Keratinocyte (primary cell): ENCODE measurements around the gene GH1. TPM values are rescaled to one million over a fixed set of nuclear protein-coding genes. Genes with fewer than 3 reads are reported as not detected.

Experiments used
- DNase-seq: peaks from one replicate; pipeline ENCODE4 v3.0.0-alpha.2; 2011; ENCODE audit warnings: low read depth, missing footprints, low spot score
- FAIRE-seq: peaks from 2 replicates; lab custom pipeline; 2011; peaks lifted over from hg19 to GRCh38; lab: Jason Lieb, UNC
- H2AFZ ChIP-seq: 2 replicates; pipeline ENCODE4 v1.6.0; 2012; ENCODE audit warnings: low read length, control low read depth, inconsistent platforms; ENCODE audit not compliant: control insufficient read depth
- H3K27ac ChIP-seq: 2 replicates; pipeline ENCODE4 v1.5.1; 2011; ENCODE audit warnings: low read length; ENCODE audit not compliant: control insufficient read depth, insufficient read depth
- H3K27me3 ChIP-seq: 3 replicates; pipeline ENCODE4 v1.6.0; 2011; ENCODE audit warnings: low read length; ENCODE audit not compliant: control insufficient read depth, insufficient read depth; ENCODE audit errors: extremely low read depth
- H3K36me3 ChIP-seq, 2 experiments: 2 replicates in 1 of 2; 3 replicates in 1 of 2; pipeline ENCODE4 v1.5.1; 2011; ENCODE audit warnings: low read length in 2 of 2, mild to moderate bottlenecking in 1 of 2; ENCODE audit not compliant: control insufficient read depth in 2 of 2, insufficient read depth in 2 of 2; ENCODE audit errors: extremely low read depth in 1 of 2
- H3K4me1 ChIP-seq: 3 replicates; pipeline ENCODE4 v1.5.1; 2011; ENCODE audit warnings: low read length; ENCODE audit not compliant: control insufficient read depth, insufficient read depth; ENCODE audit errors: extremely low read depth
- H3K4me2 ChIP-seq: 3 replicates; pipeline ENCODE4 v1.6.0; 2011; ENCODE audit warnings: low read depth, low read length; ENCODE audit not compliant: control insufficient read depth, insufficient read depth; ENCODE audit errors: extremely low read depth
- H3K4me3 ChIP-seq, 3 experiments: fragments of 200-600 bp in 1 of 3; sonication (generic) in 1 of 3; 2 replicates in 2 of 3; 3 replicates in 1 of 3; pipeline ENCODE4 v1.5.1; 2011 to 2016; ENCODE audit warnings: low read length in 3 of 3, mild to moderate bottlenecking in 3 of 3, control low read depth in 2 of 3, inconsistent platforms in 1 of 3, low read depth in 1 of 3, mixed read lengths in 1 of 3, mixed run types in 1 of 3, moderate library complexity in 1 of 3; ENCODE audit not compliant: control insufficient read depth in 2 of 3, insufficient read depth in 2 of 3; ENCODE audit errors: extremely low read depth in 1 of 3
- H3K79me2 ChIP-seq: 2 replicates; pipeline ENCODE4 v1.6.0; 2012; ENCODE audit warnings: low read length; ENCODE audit not compliant: control insufficient read depth, insufficient read depth
- H3K9ac ChIP-seq: 3 replicates; pipeline ENCODE4 v1.6.0; 2011; ENCODE audit warnings: low read length; ENCODE audit not compliant: control insufficient read depth, insufficient read depth; ENCODE audit errors: extremely low read depth
- H3K9me1 ChIP-seq: 3 replicates; pipeline ENCODE4 v1.6.0; 2011; ENCODE audit warnings: low read length; ENCODE audit not compliant: control insufficient read depth, insufficient read depth; ENCODE audit errors: extremely low read depth
- H3K9me3 ChIP-seq: 2 replicates; pipeline ENCODE4 v1.5.1; 2012; ENCODE audit warnings: low read depth, low read length; ENCODE audit not compliant: control insufficient read depth
- H4K20me1 ChIP-seq: 3 replicates; pipeline ENCODE4 v1.6.0; 2011; ENCODE audit warnings: low read length; ENCODE audit not compliant: control insufficient read depth, insufficient read depth; ENCODE audit errors: extremely low read depth
- EZH2 ChIP-seq: IDR thresholded peaks from one replicate; pipeline ENCODE4 v1.6.1; 2012; ENCODE audit warnings: inconsistent platforms, mild to moderate bottlenecking, low read length, moderate library complexity
- dilution Hi-C: fragments of 300-500 bp; cut with MboI; formaldehyde crosslinking; loops from one replicate; pipeline ENCODE4 v1.7.0; 2020; ENCODE audit warnings: low sequenced_read_pairs; ENCODE audit not compliant: extremely low pct_ligation_motif_present
- polyA plus RNA-seq, 5 experiments: library from polyadenylated mRNA; depleted of rRNA in 3 of 5; stranded (reverse) in 3 of 5; stranded (forward) in 1 of 5; unstranded in 1 of 5; fragments of >200 nt; gene quantifications; 1 replicate in 1 of 5; 2 replicates in 3 of 5; 3 replicates in 1 of 5; pipeline versions ENCODE4 v1.2.1 to v1.2.3, GENCODE V29; 2011 to 2012; ENCODE audit warnings: missing spikeins in 2 of 5, low read depth in 1 of 5, low replicate concordance in 1 of 5
- TF ChIP-seq, protein P1 (sequence below), 3 experiments: IDR thresholded peaks in 1 of 3; conservative IDR thresholded peaks in 1 of 3; optimal IDR thresholded peaks in 1 of 3; 2 replicates in 2 of 3; 3 replicates in 1 of 3; pipeline versions ENCODE3 to v1.5.1; 2011; ENCODE audit warnings: low read length in 3 of 3, mild to moderate bottlenecking in 3 of 3, moderate library complexity in 2 of 3, control low read depth in 1 of 3, inconsistent platforms in 1 of 3; ENCODE audit not compliant: insufficient read depth in 2 of 3; ENCODE audit errors: extremely low read depth in 1 of 3

The GH1 gene
- polyA plus RNA-seq, 1 donor (not counting 4 experiments of a cell fraction or from before 2014, with no cell fraction given), result not detected

DNA sequence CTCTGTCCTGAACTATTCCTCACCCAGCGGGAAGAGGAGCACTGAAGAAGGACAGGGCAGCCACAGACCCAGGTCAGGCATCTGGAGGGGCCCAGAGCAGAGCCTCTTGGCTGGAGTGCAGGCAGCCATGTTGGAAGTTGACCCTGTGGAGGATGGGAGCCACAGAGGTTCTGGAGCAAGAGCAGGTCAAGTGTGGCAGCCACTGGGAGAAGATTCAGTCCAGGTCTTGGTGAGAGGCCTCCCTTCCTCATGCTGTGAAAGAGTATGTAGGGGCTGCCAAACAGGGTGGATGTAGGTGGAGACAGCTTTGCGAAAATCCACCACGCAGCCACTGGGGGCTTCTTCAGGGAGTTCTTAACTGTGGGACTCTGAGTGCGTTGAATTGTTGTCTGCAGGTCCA lies 14.1 kb upstream of the GH1 start:
- dilution Hi-C loops, result no loop called here
- FAIRE-seq, result no peak
- no peak for DNase-seq
- TF ChIP-seq, protein P1, sequence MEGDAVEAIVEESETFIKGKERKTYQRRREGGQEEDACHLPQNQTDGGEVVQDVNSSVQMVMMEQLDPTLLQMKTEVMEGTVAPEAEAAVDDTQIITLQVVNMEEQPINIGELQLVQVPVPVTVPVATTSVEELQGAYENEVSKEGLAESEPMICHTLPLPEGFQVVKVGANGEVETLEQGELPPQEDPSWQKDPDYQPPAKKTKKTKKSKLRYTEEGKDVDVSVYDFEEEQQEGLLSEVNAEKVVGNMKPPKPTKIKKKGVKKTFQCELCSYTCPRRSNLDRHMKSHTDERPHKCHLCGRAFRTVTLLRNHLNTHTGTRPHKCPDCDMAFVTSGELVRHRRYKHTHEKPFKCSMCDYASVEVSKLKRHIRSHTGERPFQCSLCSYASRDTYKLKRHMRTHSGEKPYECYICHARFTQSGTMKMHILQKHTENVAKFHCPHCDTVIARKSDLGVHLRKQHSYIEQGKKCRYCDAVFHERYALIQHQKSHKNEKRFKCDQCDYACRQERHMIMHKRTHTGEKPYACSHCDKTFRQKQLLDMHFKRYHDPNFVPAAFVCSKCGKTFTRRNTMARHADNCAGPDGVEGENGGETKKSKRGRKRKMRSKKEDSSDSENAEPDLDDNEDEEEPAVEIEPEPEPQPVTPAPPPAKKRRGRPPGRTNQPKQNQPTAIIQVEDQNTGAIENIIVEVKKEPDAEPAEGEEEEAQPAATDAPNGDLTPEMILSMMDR (optimal IDR thresholded peaks at IDR 0.05 in 1 of 3, IDR thresholded peaks at IDR 0.05 in 1 of 3, conservative IDR thresholded peaks at IDR 0.05 in 1 of 3; ENCODE audit: extremely low read depth in 1 of 3, insufficient read depth in 2 of 3, low read length in 3 of 3), result no peak
- no peak for TF ChIP-seq EZH2
- Histone ChIP-seq H3K4me2 (no peak overlapping the region), H4K20me1 (no peaks in the 10 kb centered on the region), H3K27ac (no peak overlapping the region), H3K79me2 (no peaks in the 10 kb centered on the region), H3K9me1 (no peaks in the 10 kb centered on the region), H3K36me3 (no peaks in the 10 kb centered on the region), H3K27me3 (peaks cover 20% of the 10 kb centered on the region), H3K9ac (no peak overlapping the region), H3K9me3 (no peaks in the 10 kb centered on the region), H3K4me3 (no peak overlapping the region), H2AFZ (no peak overlapping the region), H3K4me1 (peaks cover 12% of the 10 kb centered on the region)

DNA sequence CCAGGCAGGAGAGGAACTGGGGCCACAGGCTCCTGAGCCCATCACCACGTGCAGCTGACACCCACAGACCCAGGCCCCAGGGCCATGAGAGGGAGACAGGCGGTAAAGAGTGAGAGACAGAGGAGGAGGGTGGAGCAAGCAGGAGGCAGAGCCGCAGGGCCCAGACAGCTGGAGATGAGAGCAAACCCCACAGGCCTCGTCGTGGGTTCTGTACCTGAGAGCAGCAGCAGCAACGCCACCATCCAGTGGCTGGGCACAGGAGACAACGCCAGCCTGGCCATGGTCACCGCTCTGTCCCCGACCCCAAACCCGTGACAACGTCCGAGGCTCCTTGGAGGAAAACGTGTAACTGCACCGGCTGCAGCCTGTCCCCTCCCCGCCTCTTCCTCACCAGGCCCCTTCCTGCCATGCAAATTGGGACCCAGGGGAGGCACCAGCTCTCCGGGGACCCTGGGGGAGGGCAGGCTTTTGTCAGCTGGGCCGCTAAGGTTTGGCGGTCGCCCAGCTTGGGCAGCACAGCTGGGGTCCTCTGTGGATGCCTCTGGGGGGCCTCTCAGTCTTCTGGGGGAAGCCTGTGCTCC lies 13.4 kb upstream of the GH1 start, which contains the start of gene CD79B:
Gene CD79B, minus strand, starts transcription at position 351 of the 581 bp plus-strand sequence. Its CDS starts 70 bp downstream, at position 281.
- no peaks in the 10 kb centered on the region for H4K20me1 ChIP-seq
- no peak for TF ChIP-seq EZH2
- TF ChIP-seq, protein P1 (optimal IDR thresholded peaks at IDR 0.05 in 1 of 3, IDR thresholded peaks at IDR 0.05 in 1 of 3, conservative IDR thresholded peaks at IDR 0.05 in 1 of 3; ENCODE audit: extremely low read depth in 1 of 3, insufficient read depth in 2 of 3, low read length in 3 of 3), result no peak
- FAIRE-seq (no peak), DNase-seq (no peak)
- no peak within 1 kb of the TSS for H2AFZ ChIP-seq
- no peak within 1 kb of the TSS for H3K4me3 ChIP-seq
- H3K27ac ChIP-seq, result no peak within 1 kb of the TSS
- no peak within 1 kb of the TSS for H3K4me2 ChIP-seq
- dilution Hi-C loops, result no loop called here
- peaks cover 20% of the 10 kb centered on the region for H3K27me3 ChIP-seq
- H3K9me1 ChIP-seq, result no peaks in the 10 kb centered on the region
- H3K9ac ChIP-seq, result no peak within 1 kb of the TSS
- no peaks in the 10 kb centered on the region for H3K79me2 ChIP-seq
- H3K9me3 ChIP-seq, result no peaks in the 10 kb centered on the region
- H3K4me1 ChIP-seq, result peaks cover 12% of the 10 kb centered on the region
- H3K36me3 ChIP-seq, result no peaks in the 10 kb centered on the region
